ENCODE data around the gene IL13. TPM values are rescaled to one million over a fixed set of nuclear protein-coding genes. Genes with fewer than 3 reads are reported as not detected.
A peak's percentile ranks its signal among the peaks of the same experiment; 100 is the strongest.

IL13 gene
- total RNA-seq (not detected), polyA plus RNA-seq (ENCODE audit: insufficient read depth, low read depth, low replicate concordance) (not detected)
- long read RNA-seq, donor 1: 0 reads
- long read RNA-seq, donor 2: 0 reads
- long read RNA-seq, donor 3: 0 reads
- long read RNA-seq, donor 4: 0 reads
- long read RNA-seq, donor 5: 0 reads
- long read RNA-seq, donor 6: 0 reads
- long read RNA-seq, donor 7: 0 reads
- long read RNA-seq, donor 8: 0 reads
- long read RNA-seq, donor 9: 0 reads
- long read RNA-seq, donor 10: 0 reads

DNA sequence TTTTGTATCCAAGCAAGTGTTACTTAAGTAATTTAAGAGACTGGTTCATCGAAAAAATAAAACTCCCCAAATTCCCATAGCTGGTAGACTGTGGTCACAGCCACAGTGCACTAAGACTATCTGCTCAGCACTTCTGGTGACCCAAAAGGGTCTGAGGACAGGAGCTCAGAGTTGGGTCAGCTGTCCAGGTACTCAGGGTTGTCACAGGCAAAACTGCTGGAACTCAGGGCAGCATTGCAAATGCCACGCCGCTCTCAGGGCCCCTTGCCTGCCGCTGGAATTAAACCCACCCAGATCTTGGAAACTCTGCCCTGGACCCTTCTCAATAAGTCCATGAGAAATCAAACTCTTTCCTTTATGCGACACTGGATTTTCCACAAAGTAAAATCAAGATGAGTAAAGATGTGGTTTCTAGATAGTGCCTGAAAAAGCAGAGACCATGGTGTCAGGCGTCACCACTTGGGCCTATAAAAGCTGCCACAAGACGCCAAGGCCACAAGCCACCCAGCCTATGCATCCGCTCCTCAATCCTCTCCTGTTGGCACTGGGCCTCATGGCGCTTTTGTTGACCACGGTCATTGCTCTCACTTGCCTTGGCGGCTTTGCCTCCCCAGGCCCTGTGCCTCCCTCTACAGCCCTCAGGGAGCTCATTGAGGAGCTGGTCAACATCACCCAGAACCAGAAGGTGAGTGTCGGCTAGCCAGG lies at the start of gene IL13:
TSS of gene IL13 (plus strand) at position 498 of the 705 bp plus-strand sequence. CDS start at position 512, 14 bp downstream.
- peaks cover 2% of the 10 kb centered on the region for H3K27me3 ChIP-seq (ENCODE audit: control insufficient read depth, insufficient read depth, low read length)
- TF ChIP-seq, protein P1, sequence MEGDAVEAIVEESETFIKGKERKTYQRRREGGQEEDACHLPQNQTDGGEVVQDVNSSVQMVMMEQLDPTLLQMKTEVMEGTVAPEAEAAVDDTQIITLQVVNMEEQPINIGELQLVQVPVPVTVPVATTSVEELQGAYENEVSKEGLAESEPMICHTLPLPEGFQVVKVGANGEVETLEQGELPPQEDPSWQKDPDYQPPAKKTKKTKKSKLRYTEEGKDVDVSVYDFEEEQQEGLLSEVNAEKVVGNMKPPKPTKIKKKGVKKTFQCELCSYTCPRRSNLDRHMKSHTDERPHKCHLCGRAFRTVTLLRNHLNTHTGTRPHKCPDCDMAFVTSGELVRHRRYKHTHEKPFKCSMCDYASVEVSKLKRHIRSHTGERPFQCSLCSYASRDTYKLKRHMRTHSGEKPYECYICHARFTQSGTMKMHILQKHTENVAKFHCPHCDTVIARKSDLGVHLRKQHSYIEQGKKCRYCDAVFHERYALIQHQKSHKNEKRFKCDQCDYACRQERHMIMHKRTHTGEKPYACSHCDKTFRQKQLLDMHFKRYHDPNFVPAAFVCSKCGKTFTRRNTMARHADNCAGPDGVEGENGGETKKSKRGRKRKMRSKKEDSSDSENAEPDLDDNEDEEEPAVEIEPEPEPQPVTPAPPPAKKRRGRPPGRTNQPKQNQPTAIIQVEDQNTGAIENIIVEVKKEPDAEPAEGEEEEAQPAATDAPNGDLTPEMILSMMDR (IDR thresholded peaks at IDR 0.05; ENCODE audit: borderline replicate concordance, extremely low read depth, insufficient read depth): no peak
- intact Hi-C loops (cut with DNase I): no loop called here
- DNase-seq (no peak), FAIRE-seq (no peak)
- H3K9ac ChIP-seq (ENCODE audit: low read length in 3 of 3): no peak within 1 kb of the TSS
- H3K27ac ChIP-seq (ENCODE audit: low read depth in 2 of 2, low read length in 2 of 2): no peak within 1 kb of the TSS
- H3K4me1 ChIP-seq (ENCODE audit: control insufficient read depth in 2 of 3, insufficient read depth in 2 of 3, low read depth in 1 of 3, low read length in 3 of 3): peaks cover 0 to 2% (median 0%) of the 10 kb centered on the region in 3 donors
- no peaks in the 10 kb centered on the region for H3K36me3 ChIP-seq (ENCODE audit: control insufficient read depth in 2 of 3, insufficient read depth in 3 of 3, low read length in 3 of 3)
- H3K9me3 ChIP-seq (ENCODE audit: control insufficient read depth in 2 of 3, insufficient read depth in 1 of 3, low read length in 3 of 3): no peaks in the 10 kb centered on the region
- no peak within 1 kb of the TSS for H3K4me3 ChIP-seq (ENCODE audit: low read length in 3 of 3)

DNA sequence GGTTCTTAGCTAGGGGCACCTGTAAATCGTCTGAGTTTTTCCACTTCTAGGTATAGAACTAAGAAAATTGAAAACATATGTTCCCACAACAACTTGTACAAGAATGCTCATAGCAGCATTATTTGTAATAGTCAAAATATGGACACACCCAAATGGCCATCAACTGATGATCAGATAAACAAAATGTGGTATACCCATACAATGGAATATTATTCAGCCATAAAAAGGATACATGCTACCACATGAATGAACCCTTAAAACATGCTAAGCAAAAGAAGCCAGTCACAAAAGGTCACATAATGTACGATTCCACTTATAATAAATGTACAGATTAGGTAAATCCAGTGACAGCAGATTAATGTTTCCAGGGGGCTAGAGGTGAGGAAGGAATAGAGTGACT lies 46.0 kb upstream of the IL13 start:
- TF ChIP-seq, protein P1 (IDR thresholded peaks at IDR 0.05; ENCODE audit: borderline replicate concordance, extremely low read depth, insufficient read depth): no peak
- no peaks in the 10 kb centered on the region for H3K27me3 ChIP-seq (ENCODE audit: control insufficient read depth, insufficient read depth, low read length)
- H3K4me1 ChIP-seq (ENCODE audit: control insufficient read depth in 2 of 3, insufficient read depth in 2 of 3, low read depth in 1 of 3, low read length in 3 of 3): no peaks in the 10 kb centered on the region
- no peak for DNase-seq
- no peak overlapping the region for H3K27ac ChIP-seq (ENCODE audit: low read depth in 2 of 2, low read length in 2 of 2)
- intact Hi-C loops (cut with DNase I): no loop called here
- no peaks in the 10 kb centered on the region for H3K9me3 ChIP-seq (ENCODE audit: control insufficient read depth in 2 of 3, insufficient read depth in 1 of 3, low read length in 3 of 3)
- H3K4me3 ChIP-seq (ENCODE audit: low read length in 3 of 3): no peak overlapping the region
- no peak overlapping the region for H3K9ac ChIP-seq (ENCODE audit: low read length in 3 of 3)
- FAIRE-seq: no peak
- H3K36me3 ChIP-seq (ENCODE audit: control insufficient read depth in 2 of 3, insufficient read depth in 3 of 3, low read length in 3 of 3): peaks cover 5 to 21% (median 7%) of the 10 kb centered on the region in 3 donors

DNA sequence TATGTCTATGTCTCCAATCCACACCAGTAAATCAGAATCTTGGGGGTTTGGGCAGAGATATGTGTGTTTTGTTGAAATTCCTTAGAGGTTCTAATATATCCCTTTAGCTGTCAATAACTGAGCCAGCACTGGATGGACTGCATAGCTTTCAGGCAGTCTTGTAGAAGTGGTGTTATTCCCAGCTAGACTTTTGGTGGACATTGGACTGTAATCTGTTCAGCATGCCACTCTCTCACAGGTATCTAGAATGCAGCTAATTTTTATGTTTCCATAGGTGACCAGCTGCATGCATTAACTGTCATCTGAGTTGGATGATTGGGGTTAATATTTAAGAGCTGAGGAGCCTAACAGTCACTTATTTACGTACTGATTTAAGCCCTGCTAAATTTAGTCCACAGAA lies 45.1 kb upstream of the IL13 start:
- no peaks in the 10 kb centered on the region for H3K27me3 ChIP-seq (ENCODE audit: control insufficient read depth, insufficient read depth, low read length)
- no peak overlapping the region for H3K4me3 ChIP-seq (ENCODE audit: low read length in 3 of 3)
- DNase-seq (peak in 1 of 5 donors; percentile 6), FAIRE-seq (no peak)
- H3K4me1 ChIP-seq (ENCODE audit: control insufficient read depth in 2 of 3, insufficient read depth in 2 of 3, low read depth in 1 of 3, low read length in 3 of 3): no peaks in the 10 kb centered on the region
- no peak overlapping the region for H3K27ac ChIP-seq (ENCODE audit: low read depth in 2 of 2, low read length in 2 of 2)
- H3K9me3 ChIP-seq (ENCODE audit: control insufficient read depth in 2 of 3, insufficient read depth in 1 of 3, low read length in 3 of 3): no peaks in the 10 kb centered on the region
- intact Hi-C loops (cut with DNase I): no loop called here
- H3K36me3 ChIP-seq (ENCODE audit: control insufficient read depth in 2 of 3, insufficient read depth in 3 of 3, low read length in 3 of 3): peaks cover 3 to 22% (median 7%) of the 10 kb centered on the region in 3 donors
- H3K9ac ChIP-seq (ENCODE audit: low read length in 3 of 3): no peak overlapping the region
- TF ChIP-seq, protein P1 (IDR thresholded peaks at IDR 0.05; ENCODE audit: borderline replicate concordance, extremely low read depth, insufficient read depth): no peak

Data from kidney (tissue), 22 donors.